ENCODE results near the gene LRG1.

GRCh38 chr19:4523306-4524110 is 16.3 kb downstream of the LRG1 start:
- no peak for TF ChIP-seq REST (tag by site-specific recombination; IDR thresholded peaks at IDR 0.05)
- TF ChIP-seq, protein P1, sequence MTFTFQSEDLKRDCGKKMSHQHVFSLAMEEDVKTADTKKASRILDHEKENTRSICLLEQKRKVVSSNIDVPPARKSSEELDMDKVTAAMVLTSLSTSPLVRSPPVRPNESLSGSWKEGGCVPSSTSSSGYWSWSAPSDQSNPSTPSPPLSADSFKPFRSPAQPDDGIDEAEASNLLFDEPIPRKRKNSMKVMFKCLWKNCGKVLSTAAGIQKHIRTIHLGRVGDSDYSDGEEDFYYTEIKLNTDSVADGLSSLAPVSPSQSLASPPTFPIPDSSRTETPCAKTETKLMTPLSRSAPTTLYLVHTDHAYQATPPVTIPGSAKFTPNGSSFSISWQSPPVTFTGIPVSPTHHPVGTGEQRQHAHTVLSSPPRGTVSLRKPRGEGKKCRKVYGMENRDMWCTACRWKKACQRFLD (tag by site-specific recombination; IDR thresholded peaks at IDR 0.05) = no peak
- TF ChIP-seq ZNF518A (tag by site-specific recombination; conservative IDR thresholded peaks at IDR 0.05; ENCODE audit: low read depth) = no peak
